Fibroblast of lung (primary cell): ENCODE results near the gene NUDT3.

ENCODE experiments used
- CTCF ChIP-seq, 2 donors: IDR thresholded peaks in 1 of 2; conservative IDR thresholded peaks in 1 of 2; 1 replicate in 1 of 2; 2 replicates in 1 of 2; pipeline ENCODE4 v1.5.1; 2011 to 2012; ENCODE audit warnings: low read length in 2 of 2, control low read depth in 1 of 2, inconsistent platforms in 1 of 2, low read depth in 1 of 2, mild to moderate bottlenecking in 1 of 2
- EZH2 ChIP-seq: IDR thresholded peaks from 2 replicates; pipeline ENCODE4 v1.5.1; 2012; ENCODE audit warnings: low read length, control low read depth, mild to moderate bottlenecking; ENCODE audit errors: missing control alignments

GRCh38 chr6:34305982-34306708 is 86.3 kb downstream of the NUDT3 start:
- TF ChIP-seq CTCF (conservative IDR thresholded peaks at IDR 0.05 in 1 of 2, IDR thresholded peaks at IDR 0.05 in 1 of 2; ENCODE audit: low read depth in 1 of 2, low read length in 2 of 2) = no peak
- no peak for TF ChIP-seq EZH2
